PC-3 (cell line): ENCODE measurements around the gene MBIP. TPM values are rescaled to one million over a fixed set of nuclear protein-coding genes. Genes with fewer than 3 reads are reported as not detected.

Experiments used
- ATAC-seq: fragments of 200-7000 bp; cut with Tn5 transposase; 2 replicates; pipeline ENCODE4 v1.9.1; 2020; ENCODE audit warnings: mild to moderate bottlenecking, moderate library complexity
- BruUV-seq: library from RNA; stranded (reverse); fragments of 400-500 nt; replicated peaks from 2 replicates; lab custom pipeline; 2021; lab: Mats Ljungman, UMichigan
- CTCF ChIA-PET: fragments of 300-600 bp; sonication (Branson Sonifier 250); formaldehyde crosslinking; loops from one replicate; lab custom pipeline; 2022; ENCODE audit warnings: antibody characterized with exemption; lab: Charles Lee
- POLR2A ChIA-PET: fragments of 300-600 bp; sonication (Branson Sonifier 250); formaldehyde crosslinking; loops from one replicate; lab custom pipeline; 2022; ENCODE audit warnings: antibody characterized with exemption; ENCODE audit not compliant: unreplicated experiment; lab: Charles Lee
- DNase-seq: peaks from one replicate; pipeline ENCODE4 v3.0.0-alpha.2; 2015
- H2AFZ ChIP-seq: fragments of 300-600 bp; sonication (generic); 2 replicates; pipeline ENCODE4 v1.6.0; 2016; ENCODE audit warnings: antibody characterized with exemption, low read length
- H3F3A ChIP-seq: fragments of 300-600 bp; sonication (generic); one replicate; pipeline ENCODE4 v1.6.0; 2017; ENCODE audit warnings: antibody characterized with exemption, low read length, control low read depth, mild to moderate bottlenecking; ENCODE audit not compliant: unreplicated experiment
- H3K27ac ChIP-seq: fragments of 300-600 bp; sonication (generic); 2 replicates; pipeline ENCODE4 v1.5.1; 2016; ENCODE audit warnings: mild to moderate bottlenecking, low read length
- H3K27me3 ChIP-seq: fragments of 300-600 bp; sonication (generic); 2 replicates; pipeline ENCODE4 v1.6.1; 2016; ENCODE audit warnings: low read length, mixed read lengths
- H3K36me3 ChIP-seq: fragments of 300-600 bp; sonication (generic); 2 replicates; pipeline ENCODE4 v1.6.1; 2016; ENCODE audit warnings: low read depth, mixed run types, low read length, mixed read lengths
- H3K4me1 ChIP-seq: fragments of 300-600 bp; sonication (generic); 2 replicates; pipeline ENCODE4 v1.5.1; 2016; ENCODE audit warnings: low read length; ENCODE audit not compliant: insufficient read depth
- H3K4me2 ChIP-seq: fragments of 300-600 bp; sonication (generic); 2 replicates; pipeline ENCODE4 v1.6.0; 2016; ENCODE audit warnings: low read length
- H3K4me3 ChIP-seq: fragments of 300-600 bp; sonication (generic); 2 replicates; pipeline ENCODE4 v1.5.1; 2016; ENCODE audit warnings: mild to moderate bottlenecking, low read length, mixed read lengths
- H3K79me2 ChIP-seq: fragments of 300-600 bp; sonication (generic); 2 replicates; pipeline ENCODE4 v1.6.1; 2017; ENCODE audit warnings: low read length, mixed read lengths
- H3K9ac ChIP-seq: fragments of 300-600 bp; sonication (generic); 2 replicates; pipeline ENCODE4 v1.6.0; 2016; ENCODE audit warnings: mild to moderate bottlenecking, low read length
- H3K9me2 ChIP-seq: fragments of 300-600 bp; sonication (generic); replicated peaks from 2 replicates; pipeline ENCODE4 v1.6.1; 2016; ENCODE audit warnings: mixed run types, low read length, mixed read lengths
- H3K9me3 ChIP-seq: fragments of 300-600 bp; sonication (generic); 2 replicates; pipeline ENCODE4 v1.6.1; 2016; ENCODE audit warnings: low read length, mixed read lengths
- H4K20me1 ChIP-seq: fragments of 300-600 bp; sonication (generic); 2 replicates; pipeline ENCODE4 v1.6.1; 2016; ENCODE audit warnings: low read length, mixed read lengths
- CTCF ChIP-seq: fragments of 300-600 bp; sonication (generic); conservative IDR thresholded peaks from 2 replicates; pipeline ENCODE4 v1.5.1; 2017; ENCODE audit warnings: antibody characterized with exemption, low read depth, mild to moderate bottlenecking, low read length
- EZH2 ChIP-seq: fragments of 300-600 bp; sonication (generic); IDR thresholded peaks from one replicate; pipeline ENCODE4 v1.6.1; 2017; ENCODE audit warnings: antibody characterized with exemption, mild to moderate bottlenecking, low read length; ENCODE audit not compliant: unreplicated experiment
- EZH2phosphoT487 ChIP-seq: fragments of 300-600 bp; sonication (generic); IDR thresholded peaks from 2 replicates; pipeline ENCODE4 v1.6.1; 2018; ENCODE audit warnings: mild to moderate bottlenecking, antibody characterized with exemption, low read length, borderline replicate concordance
- intact Hi-C: fragments of 100-400 bp; cut with micrococcal nuclease; formaldehyde crosslinking; loops from 2 replicates; pipeline ENCODE4 v1.9.0; 2023
- total RNA-seq: library from RNA; depleted of rRNA; stranded (reverse); fragments of >200 nt; gene quantifications from 2 replicates; pipeline ENCODE4 v1.2.3, GENCODE V29; 2014

MBIP gene
- total RNA-seq, 1 experiment from 2014 or later = 8.5 TPM

GRCh38 chr14:36284971-36285595 lies 35.4 kb downstream of the MBIP start:
- no peak for DNase-seq
- no TSS peak for BruUV-seq
- no peak overlapping the region for H3K4me3 ChIP-seq

GRCh38 chr14:36281309-36281708 lies 39.1 kb downstream of the MBIP start:
- H3K9me3 ChIP-seq = no peaks in the 10 kb centered on the region
- no peak overlapping the region for H3K27ac ChIP-seq
- H3F3A ChIP-seq = no peaks in the 10 kb centered on the region
- no peaks in the 10 kb centered on the region for H4K20me1 ChIP-seq
- ATAC-seq (no peak), DNase-seq (no peak)
- H2AFZ ChIP-seq = no peak overlapping the region
- no peak overlapping the region for H3K4me3 ChIP-seq
- no peaks in the 10 kb centered on the region for H3K4me1 ChIP-seq
- no peak overlapping the region for H3K9ac ChIP-seq
- intact Hi-C loops = loop anchor here (10.0 kb wide), 1 partner anchor 207 kb away; no protein-coding TSS in a partner anchor
- H3K79me2 ChIP-seq = no peaks in the 10 kb centered on the region
- ChIA-PET POLR2A (no interaction called here), CTCF (no interaction called here)
- peaks cover 74% of the 10 kb centered on the region for H3K27me3 ChIP-seq
- H3K9me2 ChIP-seq = no peaks in the 10 kb centered on the region
- H3K4me2 ChIP-seq = no peak overlapping the region
- TF ChIP-seq EZH2phosphoT487 = no peak
- TF ChIP-seq EZH2 = no peak
- no TSS peak for BruUV-seq
- H3K36me3 ChIP-seq = no peaks in the 10 kb centered on the region

More at GRCh38 chr14:36284971-36285595, 35.4 kb downstream of the MBIP start:
- Histone ChIP-seq H2AFZ (no peak overlapping the region), H3K4me1 (no peaks in the 10 kb centered on the region), H3K27ac (no peak overlapping the region), H3K36me3 (no peaks in the 10 kb centered on the region), H3K79me2 (no peaks in the 10 kb centered on the region), H3K9me3 (no peaks in the 10 kb centered on the region), H3F3A (no peaks in the 10 kb centered on the region), H4K20me1 (no peaks in the 10 kb centered on the region), H3K9me2 (no peaks in the 10 kb centered on the region), H3K9ac (no peak overlapping the region), H3K4me2 (no peak overlapping the region), H3K27me3 (peaks cover 36% of the 10 kb centered on the region)
- intact Hi-C loops = loop anchor here (10.0 kb wide), 1 partner anchor 210 kb away; no protein-coding TSS in a partner anchor
- ChIA-PET CTCF (no interaction called here), POLR2A (no interaction called here)
- TF ChIP-seq CTCF (no peak), EZH2phosphoT487 (no peak), EZH2 (no peak)
- no peak for ATAC-seq

GRCh38 chr14:36279306-36280190 lies 40.9 kb downstream of the MBIP start:
- POLR2A ChIA-PET = no interaction called here

More at GRCh38 chr14:36279306-36280190, 40.9 kb downstream of the MBIP start:
- peaks cover 89% of the 10 kb centered on the region for H3K27me3 ChIP-seq
- H3K4me1 ChIP-seq = no peaks in the 10 kb centered on the region
- ATAC-seq (no peak), DNase-seq (no peak)
- TF ChIP-seq EZH2 (no peak), EZH2phosphoT487 (no peak), CTCF (no peak)
- no peaks in the 10 kb centered on the region for H3K9me3 ChIP-seq
- H3K9ac ChIP-seq = no peak overlapping the region
- intact Hi-C loops = loop anchor here (5.0 to 10.0 kb wide), 2 partner anchors 72 to 205 kb away; no protein-coding TSS in a partner anchor
- H4K20me1 ChIP-seq = no peaks in the 10 kb centered on the region
- CTCF ChIA-PET = no interaction called here
- H3K27ac ChIP-seq = no peak overlapping the region
- no peak overlapping the region for H2AFZ ChIP-seq
- BruUV-seq = no TSS peak
- H3K4me2 ChIP-seq = no peak overlapping the region
- H3K9me2 ChIP-seq = no peaks in the 10 kb centered on the region
- no peaks in the 10 kb centered on the region for H3K79me2 ChIP-seq
- no peaks in the 10 kb centered on the region for H3K36me3 ChIP-seq
- no peaks in the 10 kb centered on the region for H3F3A ChIP-seq
- no peak overlapping the region for H3K4me3 ChIP-seq
